NB4 (cell line): ENCODE measurements around the gene CPVL.

Experiments used
- DNase-seq: peaks from one replicate; pipeline ENCODE4 v3.0.0; 2010; ENCODE audit warnings: low read depth
- H3K4me3 ChIP-seq: one replicate; pipeline ENCODE4 v1.5.1; 2011; ENCODE audit warnings: mild to moderate bottlenecking, low read depth, low read length, moderate library complexity
- MYC ChIP-seq: IDR thresholded peaks from 2 replicates; pipeline ENCODE4 v1.6.1; 2011; ENCODE audit warnings: low read depth, low read length
- POLR2A ChIP-seq: IDR thresholded peaks from 2 replicates; pipeline ENCODE4 v1.6.1; 2011; ENCODE audit warnings: mild to moderate bottlenecking; ENCODE audit not compliant: insufficient read length; ENCODE audit errors: extremely low read depth
- TF ChIP-seq, protein P1 (sequence below): IDR thresholded peaks from 2 replicates; pipeline ENCODE4 v1.6.1; 2011; ENCODE audit warnings: low read depth, low read length
- TF ChIP-seq, protein P2 (sequence below): IDR thresholded peaks from one replicate; pipeline ENCODE4 v1.5.1; 2012; ENCODE audit warnings: low read depth, low read length

CPVL gene

DNA sequence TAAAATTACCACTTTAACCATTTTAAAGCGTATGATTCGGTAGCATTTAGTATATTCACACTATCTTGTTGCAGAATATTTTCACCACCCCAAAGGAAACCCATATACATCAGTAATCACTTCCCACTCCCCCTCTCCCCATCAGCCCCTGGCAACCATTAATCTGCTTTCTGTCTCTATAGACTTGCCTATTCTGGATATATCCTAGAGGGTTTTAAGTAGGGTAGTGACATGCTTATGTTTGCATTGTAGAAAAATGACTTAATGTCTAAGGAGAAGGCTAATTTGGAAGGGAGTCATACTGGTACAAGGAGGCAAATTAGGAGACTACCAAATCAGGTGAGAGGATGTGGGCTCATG lies 145.6 kb downstream of the CPVL start:
- H3K4me3 ChIP-seq: no peak overlapping the region
- TF ChIP-seq, protein P1, sequence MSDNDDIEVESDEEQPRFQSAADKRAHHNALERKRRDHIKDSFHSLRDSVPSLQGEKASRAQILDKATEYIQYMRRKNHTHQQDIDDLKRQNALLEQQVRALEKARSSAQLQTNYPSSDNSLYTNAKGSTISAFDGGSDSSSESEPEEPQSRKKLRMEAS: no peak
- no peak for TF ChIP-seq MYC
- TF ChIP-seq, protein P2, sequence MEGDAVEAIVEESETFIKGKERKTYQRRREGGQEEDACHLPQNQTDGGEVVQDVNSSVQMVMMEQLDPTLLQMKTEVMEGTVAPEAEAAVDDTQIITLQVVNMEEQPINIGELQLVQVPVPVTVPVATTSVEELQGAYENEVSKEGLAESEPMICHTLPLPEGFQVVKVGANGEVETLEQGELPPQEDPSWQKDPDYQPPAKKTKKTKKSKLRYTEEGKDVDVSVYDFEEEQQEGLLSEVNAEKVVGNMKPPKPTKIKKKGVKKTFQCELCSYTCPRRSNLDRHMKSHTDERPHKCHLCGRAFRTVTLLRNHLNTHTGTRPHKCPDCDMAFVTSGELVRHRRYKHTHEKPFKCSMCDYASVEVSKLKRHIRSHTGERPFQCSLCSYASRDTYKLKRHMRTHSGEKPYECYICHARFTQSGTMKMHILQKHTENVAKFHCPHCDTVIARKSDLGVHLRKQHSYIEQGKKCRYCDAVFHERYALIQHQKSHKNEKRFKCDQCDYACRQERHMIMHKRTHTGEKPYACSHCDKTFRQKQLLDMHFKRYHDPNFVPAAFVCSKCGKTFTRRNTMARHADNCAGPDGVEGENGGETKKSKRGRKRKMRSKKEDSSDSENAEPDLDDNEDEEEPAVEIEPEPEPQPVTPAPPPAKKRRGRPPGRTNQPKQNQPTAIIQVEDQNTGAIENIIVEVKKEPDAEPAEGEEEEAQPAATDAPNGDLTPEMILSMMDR: no peak
- no peak for TF ChIP-seq POLR2A
- no peak for DNase-seq

DNA sequence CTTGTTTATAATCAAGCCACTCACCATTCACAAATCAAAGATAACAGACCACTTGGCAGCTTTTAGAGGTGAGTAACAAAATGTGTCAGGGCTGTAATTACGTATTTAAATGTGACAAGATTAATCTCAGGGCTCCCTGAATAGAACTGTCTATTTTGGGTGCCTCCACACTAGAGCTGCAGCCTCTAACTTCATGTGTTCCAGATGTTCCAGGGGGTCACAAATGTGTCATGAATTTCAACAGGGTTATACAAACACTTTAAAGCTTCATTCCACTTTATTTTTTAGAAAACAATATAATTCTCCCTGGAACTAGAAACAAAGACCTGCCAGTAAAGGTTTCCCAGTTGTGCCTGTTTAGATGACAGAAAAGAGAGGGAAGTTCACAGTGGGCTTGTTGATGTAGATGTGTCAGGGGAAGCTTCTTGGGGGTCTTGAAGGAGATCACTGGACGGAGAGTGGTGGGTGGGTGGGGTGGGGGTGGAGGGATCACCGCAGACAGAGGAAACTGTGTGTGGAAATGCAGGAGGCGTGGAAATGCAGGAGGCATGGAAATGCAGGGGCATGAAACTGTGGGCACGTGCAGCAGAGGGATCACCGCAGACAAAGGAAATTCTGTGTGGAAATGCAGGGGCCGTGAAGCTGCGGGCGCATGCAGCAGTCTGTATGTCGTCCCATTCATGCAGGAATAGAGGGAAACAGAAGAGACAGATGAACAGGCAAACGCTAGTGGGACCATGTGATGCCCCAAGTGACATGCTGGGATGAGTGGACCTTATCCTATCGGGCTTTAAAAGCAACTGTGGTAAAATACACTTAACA lies 146.2 kb downstream of the CPVL start:
- no peak for DNase-seq
- no peak overlapping the region for H3K4me3 ChIP-seq
- no peak for TF ChIP-seq MYC
- TF ChIP-seq, protein P2: no peak
- TF ChIP-seq POLR2A: no peak
- TF ChIP-seq, protein P1: no peak

DNA sequence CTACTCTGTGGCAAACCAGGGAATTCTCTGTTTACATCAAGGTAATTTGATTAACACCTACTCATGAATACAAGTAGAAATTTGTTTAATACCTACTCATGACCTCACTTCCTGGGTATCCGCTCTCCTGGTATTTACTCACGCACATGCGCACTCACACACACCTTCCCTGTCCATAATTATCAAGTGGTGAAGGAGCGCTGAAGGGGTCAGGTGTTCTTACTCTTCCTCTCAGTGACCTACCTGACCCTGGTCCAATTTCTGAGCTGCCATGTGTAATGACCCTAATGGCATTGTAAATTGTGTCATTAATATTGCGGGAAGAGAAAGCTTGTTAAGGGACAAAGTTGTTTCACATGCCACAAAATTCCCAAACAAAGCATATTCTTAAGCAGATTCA lies 146.9 kb downstream of the CPVL start:
- TF ChIP-seq, protein P2: no peak
- TF ChIP-seq MYC (no peak), POLR2A (no peak)
- TF ChIP-seq, protein P1: no peak
- DNase-seq: no peak
- no peak overlapping the region for H3K4me3 ChIP-seq

DNA sequence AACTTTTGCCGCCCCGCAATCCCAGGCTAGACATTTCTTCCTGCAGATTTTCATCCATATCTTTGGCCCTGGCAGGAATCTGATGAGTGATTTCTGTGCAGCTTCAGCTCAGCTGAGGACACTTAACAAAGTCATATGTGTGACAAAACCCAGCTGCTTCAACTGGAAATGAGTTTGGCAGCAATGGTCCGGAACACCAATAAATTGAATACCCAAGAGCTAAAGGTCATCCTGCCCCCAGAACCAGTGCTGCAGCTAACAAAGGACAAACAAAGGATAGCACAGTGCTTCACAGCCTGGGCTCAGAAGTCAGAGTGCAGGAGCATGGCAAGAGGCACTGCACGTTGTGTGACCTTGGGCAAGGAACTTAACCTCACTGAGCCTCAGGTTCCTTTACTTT lies 148.2 kb downstream of the CPVL start:
- DNase-seq: no peak
- no peak overlapping the region for H3K4me3 ChIP-seq
- TF ChIP-seq POLR2A (no peak), MYC (no peak)
- TF ChIP-seq, protein P2: no peak

DNA sequence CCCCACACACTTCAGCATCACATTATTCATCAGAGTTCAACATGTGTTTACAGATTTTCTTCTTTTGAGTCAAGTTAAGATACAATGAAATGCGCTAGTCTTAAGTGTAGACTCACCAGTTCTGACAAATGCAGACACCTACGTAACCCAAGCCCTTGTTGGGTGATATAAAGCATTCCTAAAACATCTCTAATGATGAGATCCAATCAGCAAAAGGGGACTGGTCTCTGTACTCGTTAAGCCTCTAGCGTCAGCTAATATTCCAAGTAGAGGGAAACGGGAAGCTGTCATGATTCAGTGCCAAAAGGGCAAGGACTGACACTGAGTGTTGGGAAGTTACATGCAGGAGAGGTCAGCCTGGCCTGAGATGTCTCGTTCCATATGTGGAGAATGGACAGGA lies 149.5 kb downstream of the CPVL start:
- TF ChIP-seq, protein P1: no peak
- TF ChIP-seq POLR2A (no peak), MYC (no peak)
- TF ChIP-seq, protein P2: no peak
- DNase-seq: no peak
- H3K4me3 ChIP-seq: no peak overlapping the region

DNA sequence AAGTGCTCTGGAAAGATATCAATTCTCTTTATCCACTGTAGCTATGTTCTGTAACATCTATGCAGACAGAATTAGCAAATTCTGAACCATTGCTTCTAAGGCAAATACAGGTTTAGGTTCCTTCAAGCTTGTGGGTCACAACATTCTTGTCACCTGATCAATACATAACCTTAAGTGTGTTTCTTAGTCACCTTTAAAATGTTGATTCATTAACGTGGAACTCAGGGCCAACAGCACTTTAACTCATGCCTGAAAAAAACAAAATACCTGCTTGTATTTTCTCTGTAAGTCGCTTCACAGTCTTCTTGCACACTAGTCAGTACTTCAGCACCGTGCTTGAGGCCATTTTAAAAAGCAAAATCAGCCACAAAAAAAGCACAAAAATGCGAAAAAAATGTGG lies 153.0 kb downstream of the CPVL start:
- no peak for DNase-seq
- TF ChIP-seq POLR2A (no peak), MYC (no peak)
- TF ChIP-seq, protein P2: no peak
- TF ChIP-seq, protein P1: no peak
- H3K4me3 ChIP-seq: no peak overlapping the region
